Measurements from ENCODE around the gene GPC6. TPM values are rescaled to one million over a fixed set of nuclear protein-coding genes. Genes with fewer than 3 reads are reported as not detected.

The GPC6 gene
- total RNA-seq, 1 experiment from 2014 or later, result 0.22 TPM

- TF ChIP-seq ZFX (IDR thresholded peaks at IDR 0.05) (no peak), POLR2A (IDR thresholded peaks at IDR 0.05; ENCODE audit: borderline replicate concordance, extremely low read depth, insufficient read depth, insufficient read length) (no peak), POLR2AphosphoS5 (IDR thresholded peaks at IDR 0.05; ENCODE audit: low read depth, low read length) (no peak)
- TF ChIP-seq, protein P1, sequence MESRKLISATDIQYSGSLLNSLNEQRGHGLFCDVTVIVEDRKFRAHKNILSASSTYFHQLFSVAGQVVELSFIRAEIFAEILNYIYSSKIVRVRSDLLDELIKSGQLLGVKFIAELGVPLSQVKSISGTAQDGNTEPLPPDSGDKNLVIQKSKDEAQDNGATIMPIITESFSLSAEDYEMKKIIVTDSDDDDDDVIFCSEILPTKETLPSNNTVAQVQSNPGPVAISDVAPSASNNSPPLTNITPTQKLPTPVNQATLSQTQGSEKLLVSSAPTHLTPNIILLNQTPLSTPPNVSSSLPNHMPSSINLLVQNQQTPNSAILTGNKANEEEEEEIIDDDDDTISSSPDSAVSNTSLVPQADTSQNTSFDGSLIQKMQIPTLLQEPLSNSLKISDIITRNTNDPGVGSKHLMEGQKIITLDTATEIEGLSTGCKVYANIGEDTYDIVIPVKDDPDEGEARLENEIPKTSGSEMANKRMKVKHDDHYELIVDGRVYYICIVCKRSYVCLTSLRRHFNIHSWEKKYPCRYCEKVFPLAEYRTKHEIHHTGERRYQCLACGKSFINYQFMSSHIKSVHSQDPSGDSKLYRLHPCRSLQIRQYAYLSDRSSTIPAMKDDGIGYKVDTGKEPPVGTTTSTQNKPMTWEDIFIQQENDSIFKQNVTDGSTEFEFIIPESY (IDR thresholded peaks at IDR 0.05; ENCODE audit: extremely low read depth, insufficient replicate concordance, low read length), result no peak
Measured at GRCh38 chr13:93364166-93364565, 137.6 kb downstream of the GPC6 start (continued).

DNA sequence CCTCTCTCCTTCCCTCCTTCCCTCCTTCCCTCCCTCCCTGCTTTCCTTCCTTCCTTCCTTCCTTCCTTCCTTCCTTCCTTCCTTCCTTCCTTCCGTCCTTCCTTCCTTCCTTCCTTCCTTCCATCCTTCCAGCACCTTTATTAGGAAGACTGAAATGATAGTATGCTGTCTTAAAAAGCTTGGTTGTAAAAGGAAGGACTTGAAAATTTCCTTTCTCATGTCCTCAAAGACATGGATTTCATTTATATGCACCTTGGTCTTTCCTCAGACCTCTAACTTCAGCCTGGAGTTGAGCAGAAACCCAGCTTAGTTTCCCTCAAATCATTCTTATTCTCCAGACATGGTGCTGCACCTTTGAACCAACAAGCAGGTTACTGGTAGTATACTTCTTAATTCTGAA lies 141.7 kb downstream of the GPC6 start:
- TF ChIP-seq ZNF274 (IDR thresholded peaks at IDR 0.05; ENCODE audit: low read depth, low read length) (no peak), CBX3 (IDR thresholded peaks at IDR 0.05; ENCODE audit: low read depth) (no peak), JUND (IDR thresholded peaks at IDR 0.05) (no peak), RAD21 (IDR thresholded peaks at IDR 0.05; ENCODE audit: low read depth) (no peak), CEBPB (IDR thresholded peaks at IDR 0.05; ENCODE audit: low read depth) (no peak), YY1 (IDR thresholded peaks at IDR 0.05; ENCODE audit: extremely low read depth, insufficient replicate concordance, low read depth, low read length) (no peak), ZFX (IDR thresholded peaks at IDR 0.05) (no peak), EZH2phosphoT487 (IDR thresholded peaks at IDR 0.05; ENCODE audit: borderline replicate concordance) (no peak), ELF1 (IDR thresholded peaks at IDR 0.05; ENCODE audit: borderline replicate concordance, low read depth) (no peak), TCF7L2 (IDR thresholded peaks at IDR 0.05; ENCODE audit: borderline replicate concordance, extremely low read depth, insufficient read depth, insufficient read length) (no peak)
- TF ChIP-seq, protein P2, sequence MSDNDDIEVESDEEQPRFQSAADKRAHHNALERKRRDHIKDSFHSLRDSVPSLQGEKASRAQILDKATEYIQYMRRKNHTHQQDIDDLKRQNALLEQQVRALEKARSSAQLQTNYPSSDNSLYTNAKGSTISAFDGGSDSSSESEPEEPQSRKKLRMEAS (IDR thresholded peaks at IDR 0.05), result no peak
- H2AFZ ChIP-seq (ENCODE audit: low read depth, low read length, poor library complexity, severe bottlenecking), result no peak overlapping the region
- DNase-seq (ENCODE audit: low read depth, low spot score) (no peak), ATAC-seq (no peak)
- H3K4me3 ChIP-seq (replicated peaks in 1 of 2; ENCODE audit: low read depth in 1 of 2, low read length in 2 of 2), result no peak overlapping the region
- H3K4me2 ChIP-seq (ENCODE audit: low read length), result no peak overlapping the region
- no TSS peak for BruUV-seq (replicated peaks)
- no peak overlapping the region for H3K9ac ChIP-seq (ENCODE audit: low read length)
- H3K27me3 ChIP-seq (ENCODE audit: insufficient read depth, low read length), result no peaks in the 10 kb centered on the region
- H4K20me1 ChIP-seq (ENCODE audit: insufficient read depth), result no peaks in the 10 kb centered on the region
- peaks cover 3 to 12% of the 10 kb centered on the region in 2 experiments; a peak in 2 of 4 replicates for H3K9me3 ChIP-seq (ENCODE audit: control insufficient read depth in 1 of 2, insufficient read depth in 1 of 2, low read depth in 1 of 2, low read length in 2 of 2)
- ChIA-PET RAD21 (ENCODE audit: low non-redundant PET in 1 of 2, low total read pairs in 2 of 2, uncharacterized antibody in 2 of 2, unreplicated experiment in 2 of 2) (no interaction called here), POLR2A (no interaction called here), CTCF (no interaction called here)
- no peaks in the 10 kb centered on the region for H3K79me2 ChIP-seq (ENCODE audit: insufficient read depth, low read length)
- H3K36me3 ChIP-seq (ENCODE audit: control insufficient read depth in 1 of 2, insufficient read depth in 2 of 2, low read length in 2 of 2), result no peaks in the 10 kb centered on the region
- intact Hi-C loops (cut with micrococcal nuclease), result no loop called here
- H3K9me2 ChIP-seq (ENCODE audit: insufficient read depth), result no peaks in the 10 kb centered on the region
- no peak overlapping the region for H3K27ac ChIP-seq (ENCODE audit: low read depth, low read length)
- H3K4me1 ChIP-seq (ENCODE audit: control insufficient read depth in 1 of 2, insufficient read depth in 2 of 2, low read length in 2 of 2), result no peaks in the 10 kb centered on the region
